ENCODE data around the gene TOX2. TPM values are rescaled to one million over a fixed set of nuclear protein-coding genes. Genes with fewer than 3 reads are reported as not detected.

The TOX2 gene
- total RNA-seq, 1 experiment from 2014 or later, result 1.7 TPM

- no peak for TF ChIP-seq CTCF (conservative IDR thresholded peaks at IDR 0.05)
- Histone ChIP-seq H3K9ac (ENCODE audit: extremely low read depth, insufficient read length, low read length) (no peak overlapping the region), H4K20me1 (ENCODE audit: control insufficient read depth, insufficient read depth, insufficient read length) (no peaks in the 10 kb centered on the region), H2BK15ac (ENCODE audit: low read depth, low read length) (no peak overlapping the region), H2AK5ac (ENCODE audit: insufficient read length, low read length) (no peak overlapping the region), H2AFZ (ENCODE audit: low read length) (no peak overlapping the region), H2BK12ac (ENCODE audit: insufficient read length, low read depth, low read length) (no peak overlapping the region), H3K27ac (ENCODE audit: insufficient read length, low read depth, low read length) (no peak overlapping the region), H3K4me1 (ENCODE audit: insufficient read depth, low read length) (no peaks in the 10 kb centered on the region), H3K23me2 (ENCODE audit: insufficient read length, low read depth, low read length, poor library complexity, severe bottlenecking) (no peaks in the 10 kb centered on the region), H3K18ac (ENCODE audit: insufficient read length, low read depth, low read length) (no peak overlapping the region), H3K79me1 (ENCODE audit: insufficient read depth, low read depth, low read length, poor library complexity, severe bottlenecking) (no peaks in the 10 kb centered on the region), H4K91ac (ENCODE audit: insufficient read length, low read depth, low read length) (no peak overlapping the region), H3K14ac (ENCODE audit: insufficient read depth, low read length) (no peak overlapping the region), H2BK20ac (ENCODE audit: low read depth, low read length, poor library complexity, severe bottlenecking) (no peak overlapping the region), H3T11ph (ENCODE audit: low read length) (no peak overlapping the region), H3K56ac (ENCODE audit: insufficient read length, low read depth, low read length) (no peak overlapping the region), H3K4me2 (ENCODE audit: insufficient read depth, insufficient read length, low read length) (no peak overlapping the region), H3K79me2 (ENCODE audit: insufficient read depth, low read length) (no peaks in the 10 kb centered on the region), H4K5ac (ENCODE audit: insufficient read length, low read depth, low read length) (no peak overlapping the region), H3K4ac (ENCODE audit: low read depth, low read length) (no peak overlapping the region), H4K8ac (replicated peaks; ENCODE audit: insufficient read length, low read depth, low read length) (no peak overlapping the region), H3K27me3 (ENCODE audit: insufficient read depth, low read length) (no peaks in the 10 kb centered on the region), H3K23ac (ENCODE audit: insufficient read length, low read depth, low read length) (no peak overlapping the region), H2BK120ac (ENCODE audit: low read depth, low read length, poor library complexity, severe bottlenecking) (no peak overlapping the region), H2BK5ac (ENCODE audit: insufficient read length, low read length) (no peak overlapping the region), H3K9me3 (ENCODE audit: control insufficient read depth, low read depth, low read length) (no peaks in the 10 kb centered on the region)
- Mint-ChIP-seq H3K36me3 (ENCODE audit: insufficient read depth in 1 of 3, low read depth in 3 of 3) (no peaks in the 10 kb centered on the region), H3K27ac (no peak overlapping the region), H3K9me3 (no peaks in the 10 kb centered on the region), H3K27me3 (ENCODE audit: low read depth) (peaks cover 2% of the 10 kb centered on the region; the same call in 1 of the 2 replicates), H3K4me3 (no peak overlapping the region), H3K4me1 (peaks cover 14 to 20% of the 10 kb centered on the region in 2 experiments)
- WGBS (ENCODE audit: extremely low coverage, insufficient read length, low lambda C conversion rate), result no CpG with 5 or more reads among the region's 15 CpGs
- no peak for DNase-seq
Measured at GRCh38 chr20:44018259-44018941, 103.7 kb downstream of the TOX2 start.
